Glomerular visceral epithelial cell (primary cell): ENCODE results near the gene STAMBPL1.

ENCODE experiments used
- DNase-seq: peaks from one replicate; pipeline ENCODE4 v3.0.0-alpha.2; 2016; ENCODE audit errors: extremely low spot score

STAMBPL1 gene

GRCh38 chr10:88857831-88858230 lies 22.2 kb upstream of the STAMBPL1 start:
- no peak for DNase-seq

- no peak for DNase-seq
Observed at GRCh38 chr10:88858491-88858890, 21.6 kb upstream of the STAMBPL1 start.

- DNase-seq: no peak
Observed at GRCh38 chr10:88861036-88861435, 19.0 kb upstream of the STAMBPL1 start.

GRCh38 chr10:88865281-88865876 lies 14.7 kb upstream of the STAMBPL1 start:
- DNase-seq: no peak

- DNase-seq: no peak
Observed at GRCh38 chr10:88866454-88866853, 13.6 kb upstream of the STAMBPL1 start.

GRCh38 chr10:88870089-88870488 lies 10.0 kb upstream of the STAMBPL1 start:
- DNase-seq: no peak

- no peak for DNase-seq
Observed at GRCh38 chr10:88873757-88874156, 6.3 kb upstream of the STAMBPL1 start.

GRCh38 chr10:88874281-88874680 lies 5.8 kb upstream of the STAMBPL1 start:
- DNase-seq: peak; percentile 22

GRCh38 chr10:88875081-88875480 lies 5.0 kb upstream of the STAMBPL1 start:
- no peak for DNase-seq

GRCh38 chr10:88877298-88877697 lies 2.7 kb upstream of the STAMBPL1 start:
- no peak for DNase-seq

GRCh38 chr10:88880282-88881076 lies 434 bp downstream of the STAMBPL1 start:
- DNase-seq: peak; percentile 83

- DNase-seq: peak; percentile 16
Observed at GRCh38 chr10:88881320-88881719, 1.3 kb downstream of the STAMBPL1 start.

GRCh38 chr10:88881922-88882645 lies 2.0 kb downstream of the STAMBPL1 start:
- no peak for DNase-seq

- peak; percentile 56 for DNase-seq
Observed at GRCh38 chr10:88882646-88883447, 2.8 kb downstream of the STAMBPL1 start.

GRCh38 chr10:88883448-88883809 lies 3.4 kb downstream of the STAMBPL1 start:
- no peak for DNase-seq

GRCh38 chr10:88886557-88886956 lies 6.5 kb downstream of the STAMBPL1 start:
- DNase-seq: no peak

- no peak for DNase-seq
Observed at GRCh38 chr10:88888810-88889445, 8.9 kb downstream of the STAMBPL1 start.

GRCh38 chr10:88889559-88890337 lies 9.7 kb downstream of the STAMBPL1 start:
- no peak for DNase-seq

- DNase-seq: no peak
Observed at GRCh38 chr10:88890681-88891381, 10.8 kb downstream of the STAMBPL1 start.
